Stimulated activated CD8-positive, alpha-beta memory T cell treated with anti-CD3 and anti-CD28 coated beads, Interleukin-2, amount 100 ng/mL, for 48 hours (primary cell): ENCODE data around the gene ST8SIA1.

Experiments used
- DNase-seq, 2 donors: peaks; one replicate each; pipeline ENCODE4 v3.0.0-alpha.2; 2020; ENCODE audit warnings: low read depth in 2 of 2

Gene ST8SIA1

GRCh38 chr12:22283508-22283907, 51.0 kb downstream of the ST8SIA1 start:
- no peak for DNase-seq

GRCh38 chr12:22283006-22283506, 51.5 kb downstream of the ST8SIA1 start:
- no peak for DNase-seq

- DNase-seq = no peak
Observed at GRCh38 chr12:22282283-22282682, 52.2 kb downstream of the ST8SIA1 start.

GRCh38 chr12:22276867-22277266, 57.6 kb downstream of the ST8SIA1 start:
- no peak for DNase-seq

GRCh38 chr12:22276313-22276712, 58.2 kb downstream of the ST8SIA1 start:
- no peak for DNase-seq

GRCh38 chr12:22275843-22276242, 58.7 kb downstream of the ST8SIA1 start:
- DNase-seq = no peak

- no peak for DNase-seq
Observed at GRCh38 chr12:22272335-22273151, 62.0 kb downstream of the ST8SIA1 start.

- DNase-seq = no peak
Observed at GRCh38 chr12:22271023-22271422, 63.5 kb downstream of the ST8SIA1 start.

- no peak for DNase-seq
Observed at GRCh38 chr12:22268973-22269372, 65.5 kb downstream of the ST8SIA1 start.

GRCh38 chr12:22268406-22268805, 66.1 kb downstream of the ST8SIA1 start:
- no peak for DNase-seq

GRCh38 chr12:22266101-22266500, 68.4 kb downstream of the ST8SIA1 start:
- no peak for DNase-seq

- DNase-seq = no peak
Observed at GRCh38 chr12:22264380-22264779, 70.1 kb downstream of the ST8SIA1 start.

- no peak for DNase-seq
Observed at GRCh38 chr12:22262309-22262708, 72.2 kb downstream of the ST8SIA1 start.

GRCh38 chr12:22257100-22257499, 77.4 kb downstream of the ST8SIA1 start:
- no peak for DNase-seq

GRCh38 chr12:22256605-22257004, 77.9 kb downstream of the ST8SIA1 start:
- DNase-seq = no peak

- DNase-seq = no peak
Observed at GRCh38 chr12:22256041-22256441, 78.5 kb downstream of the ST8SIA1 start.

- no peak for DNase-seq
Observed at GRCh38 chr12:22255097-22255496, 79.4 kb downstream of the ST8SIA1 start.

- no peak for DNase-seq
Observed at GRCh38 chr12:22254478-22254877, 80.0 kb downstream of the ST8SIA1 start.

- no peak for DNase-seq
Observed at GRCh38 chr12:22252057-22252456, 82.5 kb downstream of the ST8SIA1 start.

GRCh38 chr12:22250762-22251161, 83.7 kb downstream of the ST8SIA1 start:
- DNase-seq = no peak

GRCh38 chr12:22248571-22249115, 85.9 kb downstream of the ST8SIA1 start:
- no peak for DNase-seq

GRCh38 chr12:22248121-22248520, 86.4 kb downstream of the ST8SIA1 start:
- DNase-seq = no peak

- no peak for DNase-seq
Observed at GRCh38 chr12:22246217-22246846, 88.2 kb downstream of the ST8SIA1 start.
